HT-29 (cell line): Measurements from ENCODE around the gene CSMD2. TPM values are rescaled to one million over a fixed set of nuclear protein-coding genes. Genes with fewer than 3 reads are reported as not detected.

Source experiments
- DNase-seq: peaks from one replicate; pipeline ENCODE4 v3.0.0-alpha.2; 2015; ENCODE audit warnings: low spot score
- total RNA-seq: library from RNA; depleted of rRNA; stranded (reverse); fragments of >200 nt; shearing (Covaris generic); gene quantifications from 2 replicates; pipeline ENCODE4 v1.2.3, GENCODE V29; 2014

The CSMD2 gene
- total RNA-seq, 1 experiment from 2014 or later, result not detected

- no peak for DNase-seq
Observed at GRCh38 chr1:33569331-33569730, 595.7 kb downstream of the CSMD2 start.

GRCh38 chr1:33563699-33564098 is 601.3 kb downstream of the CSMD2 start:
- no peak for DNase-seq

- no peak for DNase-seq
Observed at GRCh38 chr1:33562563-33562962, 602.5 kb downstream of the CSMD2 start.

GRCh38 chr1:33561576-33561975 is 603.5 kb downstream of the CSMD2 start:
- DNase-seq, result no peak

- no peak for DNase-seq
Observed at GRCh38 chr1:33560680-33561079, 604.4 kb downstream of the CSMD2 start.

- DNase-seq, result peak; percentile 12
Observed at GRCh38 chr1:33548721-33549120, 616.3 kb downstream of the CSMD2 start.

GRCh38 chr1:33548319-33548718 is 616.7 kb downstream of the CSMD2 start:
- DNase-seq, result no peak

- no peak for DNase-seq
Observed at GRCh38 chr1:33547576-33547975, 617.5 kb downstream of the CSMD2 start.

GRCh38 chr1:33541966-33542365 is 623.1 kb downstream of the CSMD2 start:
- DNase-seq, result no peak

GRCh38 chr1:33537885-33538284 is 627.1 kb downstream of the CSMD2 start:
- no peak for DNase-seq

GRCh38 chr1:33535334-33535733 is 629.7 kb downstream of the CSMD2 start:
- no peak for DNase-seq

GRCh38 chr1:33532936-33533335 is 632.1 kb downstream of the CSMD2 start:
- DNase-seq, result no peak

- no peak for DNase-seq
Observed at GRCh38 chr1:33532250-33532649, 632.8 kb downstream of the CSMD2 start.

- DNase-seq, result no peak
Observed at GRCh38 chr1:33529957-33530356, 635.1 kb downstream of the CSMD2 start.

GRCh38 chr1:33527934-33528333 is 637.1 kb downstream of the CSMD2 start:
- DNase-seq, result no peak

- no peak for DNase-seq
Observed at GRCh38 chr1:33524586-33524985, 640.4 kb downstream of the CSMD2 start.

- no peak for DNase-seq
Observed at GRCh38 chr1:33519240-33519884, 645.7 kb downstream of the CSMD2 start.

GRCh38 chr1:33517596-33518250 is 647.3 kb downstream of the CSMD2 start:
- DNase-seq, result no peak

GRCh38 chr1:33516891-33517567 is 648.0 kb downstream of the CSMD2 start:
- DNase-seq, result no peak

- no peak for DNase-seq
Observed at GRCh38 chr1:33516428-33516827, 648.6 kb downstream of the CSMD2 start.

- no peak for DNase-seq
Observed at GRCh38 chr1:33515607-33516006, 649.4 kb downstream of the CSMD2 start.

GRCh38 chr1:33515112-33515511 is 649.9 kb downstream of the CSMD2 start:
- DNase-seq, result no peak
